ENCODE results near the gene NKAP. TPM values are rescaled to one million over a fixed set of nuclear protein-coding genes. Genes with fewer than 3 reads are reported as not detected.

The NKAP gene
- total RNA-seq = 8.3 and 9.1 TPM in 2 replicates
- long read RNA-seq, full-length matches to known transcripts = 6 of 9 reads
- long read RNA-seq, partial matches to known transcripts = 2 of 9 reads
- long read RNA-seq, other reads (novel, unspliced or antisense) = 1 of 9 reads

DNA sequence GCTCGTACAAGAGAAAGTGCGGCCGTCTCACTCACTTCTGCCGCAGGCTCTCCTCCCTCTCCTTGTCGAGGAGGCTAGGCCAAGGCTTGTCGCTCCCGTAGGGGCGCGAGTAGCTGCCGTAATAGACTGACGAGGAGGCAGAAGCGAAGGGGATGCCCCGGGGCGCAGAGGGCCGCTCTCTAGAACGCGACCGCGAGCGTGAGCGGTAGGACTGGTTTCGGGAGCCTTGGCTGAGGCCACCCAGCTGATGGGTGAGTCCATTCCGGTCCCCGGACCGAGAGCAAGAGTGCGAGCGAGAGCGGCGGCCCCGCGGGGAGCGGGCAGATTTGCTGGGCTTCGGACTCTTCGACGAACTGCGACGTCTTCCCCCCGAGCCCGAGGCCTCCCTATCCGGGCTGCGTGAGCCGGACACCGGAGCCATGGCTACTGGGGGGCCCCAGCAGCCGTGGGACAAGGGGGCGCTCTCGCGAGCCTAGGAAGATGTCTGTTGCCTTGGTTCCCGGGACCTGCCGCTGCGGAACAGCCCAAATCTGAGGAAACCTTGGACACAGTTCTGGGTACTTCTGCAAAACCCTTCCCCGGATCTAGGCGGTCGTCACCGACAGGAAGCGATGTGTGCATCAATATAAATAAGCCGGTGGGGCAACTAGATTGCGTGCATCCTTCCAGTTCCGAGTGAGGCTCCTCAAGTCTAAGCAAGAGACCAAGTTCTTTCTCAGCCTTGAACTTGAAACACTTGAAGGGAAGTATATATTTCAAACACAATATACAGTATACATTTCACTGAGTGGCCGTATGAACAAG, at the start of gene NKAP:
NKAP (minus strand) TSS at position 567 of the 804 bp plus-strand sequence; CDS start at position 421, 146 bp downstream.
- peaks cover 3% of the 10 kb centered on the region for H3K36me3 Mint-ChIP-seq (ENCODE audit: insufficient read depth)
- H3K9me3 Mint-ChIP-seq (ENCODE audit: low read depth) = peaks cover 6% of the 10 kb centered on the region
- peak; percentile 55 for DNase-seq (ENCODE audit: low spot score, unreplicated experiment)
- H3K4me1 Mint-ChIP-seq (ENCODE audit: low read depth) = peaks cover 6% of the 10 kb centered on the region
- TF ChIP-seq, protein P1, sequence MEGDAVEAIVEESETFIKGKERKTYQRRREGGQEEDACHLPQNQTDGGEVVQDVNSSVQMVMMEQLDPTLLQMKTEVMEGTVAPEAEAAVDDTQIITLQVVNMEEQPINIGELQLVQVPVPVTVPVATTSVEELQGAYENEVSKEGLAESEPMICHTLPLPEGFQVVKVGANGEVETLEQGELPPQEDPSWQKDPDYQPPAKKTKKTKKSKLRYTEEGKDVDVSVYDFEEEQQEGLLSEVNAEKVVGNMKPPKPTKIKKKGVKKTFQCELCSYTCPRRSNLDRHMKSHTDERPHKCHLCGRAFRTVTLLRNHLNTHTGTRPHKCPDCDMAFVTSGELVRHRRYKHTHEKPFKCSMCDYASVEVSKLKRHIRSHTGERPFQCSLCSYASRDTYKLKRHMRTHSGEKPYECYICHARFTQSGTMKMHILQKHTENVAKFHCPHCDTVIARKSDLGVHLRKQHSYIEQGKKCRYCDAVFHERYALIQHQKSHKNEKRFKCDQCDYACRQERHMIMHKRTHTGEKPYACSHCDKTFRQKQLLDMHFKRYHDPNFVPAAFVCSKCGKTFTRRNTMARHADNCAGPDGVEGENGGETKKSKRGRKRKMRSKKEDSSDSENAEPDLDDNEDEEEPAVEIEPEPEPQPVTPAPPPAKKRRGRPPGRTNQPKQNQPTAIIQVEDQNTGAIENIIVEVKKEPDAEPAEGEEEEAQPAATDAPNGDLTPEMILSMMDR (IDR thresholded peaks at IDR 0.05; ENCODE audit: unreplicated experiment) = no peak
- peak within 1 kb of the TSS; percentile 87 for H3K4me3 Mint-ChIP-seq (ENCODE audit: low read depth)
- peak within 1 kb of the TSS; percentile 77 for H3K27ac Mint-ChIP-seq
- peaks cover 1% of the 10 kb centered on the region for H3K27me3 Mint-ChIP-seq

DNA sequence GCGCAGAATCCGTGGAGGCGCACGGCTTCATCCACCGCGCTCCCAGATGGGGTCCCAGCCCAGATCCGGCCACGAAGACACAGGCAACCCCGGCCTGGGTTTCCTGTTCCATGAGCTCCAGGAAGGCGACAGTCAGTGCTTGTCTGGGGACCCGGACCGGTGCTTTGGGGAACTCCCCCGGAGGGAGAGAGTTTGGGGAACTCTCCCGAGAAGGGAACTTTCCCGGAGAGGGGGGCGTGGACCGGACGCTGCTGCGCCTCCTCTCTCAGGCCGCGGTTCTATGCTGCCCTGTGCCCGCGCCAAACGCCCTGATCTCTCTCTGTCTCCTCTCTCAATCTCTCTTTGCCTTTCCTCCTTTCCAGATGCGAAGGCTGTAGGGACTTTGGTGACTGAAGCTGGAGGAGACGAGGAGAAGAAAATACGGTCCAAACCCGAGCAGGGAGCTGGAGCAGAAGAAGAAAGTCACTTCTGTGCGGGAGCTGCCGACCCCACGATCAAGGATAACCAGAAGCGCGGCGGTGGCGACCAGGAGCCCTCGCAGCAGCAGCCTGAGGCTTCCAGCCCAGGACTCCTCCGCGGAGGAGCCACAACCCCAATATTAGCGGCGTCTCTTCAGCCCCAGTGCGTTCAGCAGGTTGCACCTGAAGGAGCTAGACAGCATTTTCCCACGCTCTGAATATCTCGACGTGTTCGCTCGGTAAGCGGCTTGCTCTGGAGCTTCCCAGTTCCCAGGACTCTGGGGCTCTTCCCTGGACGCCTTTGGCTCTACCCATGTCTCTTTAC, 47.6 kb upstream of the NKAP start:
- H3K27me3 Mint-ChIP-seq = peaks cover 80% of the 10 kb centered on the region
- no peaks in the 10 kb centered on the region for H3K36me3 Mint-ChIP-seq (ENCODE audit: insufficient read depth)
- peaks cover 4% of the 10 kb centered on the region for H3K9me3 Mint-ChIP-seq (ENCODE audit: low read depth)
- peak overlapping the region; percentile 37 for H3K27ac Mint-ChIP-seq
- TF ChIP-seq, protein P1 (IDR thresholded peaks at IDR 0.05; ENCODE audit: unreplicated experiment) = no peak
- H3K4me1 Mint-ChIP-seq (ENCODE audit: low read depth) = peaks cover 6% of the 10 kb centered on the region
- peak overlapping the region; percentile 64 for H3K4me3 Mint-ChIP-seq (ENCODE audit: low read depth)
- DNase-seq (ENCODE audit: low spot score, unreplicated experiment) = no peak

DNA sequence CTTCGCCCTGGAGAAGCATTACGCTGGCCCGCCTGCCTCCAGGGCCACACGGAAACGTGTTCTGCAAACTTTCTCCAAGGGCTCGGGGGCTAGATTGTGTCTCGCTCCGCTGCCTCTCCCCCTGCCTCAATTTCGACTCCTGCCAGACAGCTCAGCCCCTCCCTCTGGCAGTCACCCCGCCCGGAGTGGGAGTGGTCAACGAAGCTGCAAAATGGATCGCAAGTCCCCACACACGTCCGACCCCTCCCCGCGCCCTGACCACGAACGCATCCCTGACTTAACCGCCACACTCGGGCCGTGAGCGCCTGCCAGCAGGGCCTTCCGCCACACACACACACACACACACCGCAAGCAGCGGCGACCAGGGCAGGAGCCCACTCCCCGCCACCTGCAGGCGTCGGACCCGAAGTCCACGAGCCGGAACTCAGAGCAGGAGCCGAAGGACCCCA, 47.0 kb upstream of the NKAP start:
- no peaks in the 10 kb centered on the region for H3K36me3 Mint-ChIP-seq (ENCODE audit: insufficient read depth)
- H3K4me1 Mint-ChIP-seq (ENCODE audit: low read depth) = peaks cover 6% of the 10 kb centered on the region
- H3K27ac Mint-ChIP-seq = peak overlapping the region; percentile 29
- DNase-seq (ENCODE audit: low spot score, unreplicated experiment) = no peak
- H3K9me3 Mint-ChIP-seq (ENCODE audit: low read depth) = peaks cover 7% of the 10 kb centered on the region
- peaks cover 73% of the 10 kb centered on the region for H3K27me3 Mint-ChIP-seq
- TF ChIP-seq, protein P1 (IDR thresholded peaks at IDR 0.05; ENCODE audit: unreplicated experiment) = no peak
- peak overlapping the region; percentile 64 for H3K4me3 Mint-ChIP-seq (ENCODE audit: low read depth)

DNA sequence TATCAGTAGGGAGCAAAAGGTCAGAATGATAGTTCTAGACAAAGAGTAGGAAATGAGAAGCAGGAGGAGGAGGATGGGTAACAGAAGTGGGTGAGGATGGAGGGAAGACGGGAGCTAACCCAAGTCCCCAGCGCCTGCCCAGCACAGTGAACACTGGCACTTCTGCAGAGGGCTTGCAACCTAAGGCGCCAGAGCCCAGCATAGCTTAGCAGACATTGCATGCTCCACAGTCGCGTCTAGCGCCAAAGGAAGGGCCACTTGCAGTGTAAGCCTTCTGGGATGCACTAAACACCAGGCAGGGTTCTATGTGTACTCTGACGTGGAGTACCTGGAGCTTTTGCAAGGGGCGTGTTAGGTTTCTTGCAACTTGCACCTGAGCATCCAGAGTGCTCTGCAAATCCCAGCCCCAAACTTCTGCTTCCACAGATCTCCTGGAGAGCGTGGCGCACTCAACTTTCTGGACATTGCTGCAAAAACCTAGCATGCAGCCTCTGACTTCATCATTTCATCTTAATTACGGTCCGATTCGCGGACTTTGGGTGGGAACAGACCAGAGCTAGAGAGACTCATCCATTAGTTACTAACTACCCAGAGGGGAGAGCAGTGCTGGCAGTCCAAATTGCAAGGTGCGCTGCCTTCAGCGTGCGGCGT, 46.5 kb upstream of the NKAP start:
- Mint-ChIP-seq H3K4me3 (ENCODE audit: low read depth) (peak overlapping the region; percentile 64), H3K36me3 (ENCODE audit: insufficient read depth) (no peaks in the 10 kb centered on the region), H3K27me3 (peaks cover 68% of the 10 kb centered on the region), H3K9me3 (ENCODE audit: low read depth) (peaks cover 7% of the 10 kb centered on the region), H3K4me1 (ENCODE audit: low read depth) (peaks cover 6% of the 10 kb centered on the region), H3K27ac (no peak overlapping the region)
- TF ChIP-seq, protein P1 (IDR thresholded peaks at IDR 0.05; ENCODE audit: unreplicated experiment) = no peak
- DNase-seq (ENCODE audit: low spot score, unreplicated experiment) = no peak

- no peak for DNase-seq (ENCODE audit: low spot score, unreplicated experiment)
- peaks cover 13% of the 10 kb centered on the region for H3K9me3 Mint-ChIP-seq (ENCODE audit: low read depth)
- no peak overlapping the region for H3K27ac Mint-ChIP-seq
- H3K4me1 Mint-ChIP-seq (ENCODE audit: low read depth) = peaks cover 6% of the 10 kb centered on the region
- TF ChIP-seq, protein P1 (IDR thresholded peaks at IDR 0.05; ENCODE audit: unreplicated experiment) = no peak
- H3K27me3 Mint-ChIP-seq = peaks cover 39% of the 10 kb centered on the region
- H3K4me3 Mint-ChIP-seq (ENCODE audit: low read depth) = no peak overlapping the region
- H3K36me3 Mint-ChIP-seq (ENCODE audit: insufficient read depth) = no peaks in the 10 kb centered on the region
Measured at GRCh38 chrX:119986203-119986602, 42.7 kb upstream of the NKAP start.
